Measurements from ENCODE around the gene TNFRSF8. TPM values are rescaled to one million over a fixed set of nuclear protein-coding genes. Genes with fewer than 3 reads are reported as not detected.

Gene TNFRSF8
- total and polyA plus RNA-seq, 2 of the 13 experiments (the other 11 are each of a cell fraction or from before 2014, with no cell fraction given), result not detected

- TF ChIP-seq ZHX1 (CRISPR knock-in tag; IDR thresholded peaks at IDR 0.05; ENCODE audit: low read depth), result no peak
- no peak for TF ChIP-seq HIVEP1 (CRISPR knock-in tag; IDR thresholded peaks at IDR 0.05)
- TF ChIP-seq ZMYM4 (CRISPR knock-in tag; IDR thresholded peaks at IDR 0.05), result no peak
Measured at GRCh38 chr1:12063141-12064072, at the start of gene TNFRSF8 (continued).

- H2AFZ ChIP-seq (ENCODE audit: low read length), result no peak overlapping the region
- intact Hi-C loops (cut with micrococcal nuclease; ENCODE audit: unreplicated experiment) (no loop called here), in situ Hi-C loops (cut with HindIII; ENCODE audit: extremely low pct_ligation_motif_present, low pct_unique_long_range_greater_than_20kb) (no loop called here)
- no peaks in the 10 kb centered on the region for H4K20me1 ChIP-seq (ENCODE audit: insufficient read depth, low read length)
- ChIA-PET POLR2A (no interaction called here), CTCF (ENCODE audit: low intra/inter-chr PET ratio, low total read pairs) (no interaction called here)
- H3K9ac ChIP-seq (ENCODE audit: insufficient read depth, low read depth, low read length), result no peak overlapping the region
- no peaks in the 10 kb centered on the region for H3K9me3 ChIP-seq (ENCODE audit: low read length)
- no peak overlapping the region for H3K4me2 ChIP-seq (ENCODE audit: low read depth, low read length)
- no peaks in the 10 kb centered on the region for H3K79me2 ChIP-seq (ENCODE audit: insufficient read depth, low read length)
- WGBS (ENCODE audit: low lambda C conversion rate), result 91% methylated on average over 16 of the region's 16 CpGs
- H3K36me3 ChIP-seq (replicated peaks in 1 of 2; ENCODE audit: control insufficient read depth in 1 of 2, insufficient read depth in 2 of 2, low read length in 2 of 2), result peaks cover 20 to 34% of the 10 kb centered on the region in 2 experiments
- no TSS peak for BruUV-seq (replicated peaks)
- no peak overlapping the region for H3K27ac ChIP-seq (ENCODE audit: extremely low read length, insufficient read depth, low read length)
- TF ChIP-seq ZBTB42 (CRISPR knock-in tag; IDR thresholded peaks at IDR 0.05) (no peak), CTCF (CRISPR knock-in tag; IDR thresholded peaks at IDR 0.05) (peak; percentile 15; the same call in 1 of the 2 replicates), EED (CRISPR knock-in tag; IDR thresholded peaks at IDR 0.05) (no peak), PCBP2 (optimal IDR thresholded peaks at IDR 0.05; ENCODE audit: low read depth, low read length, poor library complexity, severe bottlenecking) (no peak), SNAPC5 (CRISPR knock-in tag; IDR thresholded peaks at IDR 0.05; ENCODE audit: borderline replicate concordance) (no peak), ZMAT5 (CRISPR knock-in tag; IDR thresholded peaks at IDR 0.05; ENCODE audit: borderline replicate concordance, low read depth) (no peak), AGO2 (optimal IDR thresholded peaks at IDR 0.05; ENCODE audit: low read depth, low read length) (peak; percentile 36)
- DNase-seq (ENCODE audit: low spot score) (no peak), ATAC-seq (no peak), FAIRE-seq (no peak)
- no peak overlapping the region for H3K4me3 ChIP-seq (replicated peaks in 1 of 3; ENCODE audit: insufficient read depth in 1 of 3, low read depth in 2 of 3, low read length in 3 of 3)
- H3K4me1 ChIP-seq (ENCODE audit: insufficient read depth, low read length), result no peaks in the 10 kb centered on the region
- no peaks in the 10 kb centered on the region for H3K27me3 ChIP-seq (ENCODE audit: control insufficient read depth in 1 of 2, insufficient read depth in 2 of 2, low read length in 2 of 2)
Measured at GRCh38 chr1:12014141-12014991, 48.7 kb upstream of the TNFRSF8 start.
